ENCODE measurements around the gene PDGFA. TPM values are rescaled to one million over a fixed set of nuclear protein-coding genes. Genes with fewer than 3 reads are reported as not detected.

PDGFA gene
- total RNA-seq, 1 donor from 2014 or later: 7.6 TPM

DNA sequence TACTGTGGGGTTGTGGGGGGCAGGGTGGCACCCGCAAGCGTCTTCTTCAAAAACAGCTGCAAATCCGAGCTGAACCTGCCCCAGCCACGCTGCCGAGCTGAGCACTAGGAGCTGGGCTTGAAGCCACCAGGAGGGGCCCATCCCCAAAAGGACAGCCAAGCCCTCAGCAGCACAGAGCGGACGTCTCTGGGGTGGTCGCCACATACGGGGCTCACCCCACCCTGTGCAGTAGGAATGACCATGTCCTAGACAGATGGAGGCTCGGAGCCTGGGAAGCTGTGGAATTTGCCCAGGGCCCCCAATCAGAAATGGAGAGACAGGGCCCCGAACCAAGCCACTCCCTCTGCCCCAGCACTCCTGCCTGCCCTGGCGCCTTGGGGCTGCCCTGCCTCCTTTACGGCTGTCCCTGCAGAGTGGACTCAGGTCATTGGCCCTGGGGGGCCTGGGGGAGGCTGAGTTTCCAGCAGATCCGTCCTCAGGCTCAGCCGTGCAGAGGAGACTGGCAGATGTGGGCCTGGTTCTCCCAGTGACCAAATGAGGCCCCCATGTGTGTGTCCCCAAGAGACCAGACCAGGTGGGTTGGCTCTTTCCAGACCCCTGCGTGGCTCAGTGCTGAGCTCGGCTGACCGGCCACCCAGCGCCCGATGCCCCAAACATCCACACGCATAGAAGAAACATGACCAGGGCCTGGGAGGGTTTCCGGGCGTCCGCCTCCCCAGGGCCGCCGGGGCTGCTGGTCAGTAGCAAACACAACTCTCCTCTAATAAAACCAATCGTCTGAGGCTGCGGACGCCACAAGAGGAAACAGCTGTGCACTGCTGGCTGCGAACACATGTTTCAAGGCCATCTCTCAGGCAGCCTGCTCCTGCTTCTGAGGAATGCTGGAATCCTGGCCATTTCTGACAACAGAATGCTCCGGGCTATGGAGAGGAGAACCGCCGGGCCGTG lies 54.9 kb downstream of the PDGFA start:
- no peak overlapping the region for H3K4me3 Mint-ChIP-seq (ENCODE audit: unreplicated experiment)
- DNase-seq: no peak
- no peaks in the 10 kb centered on the region for H3K4me1 Mint-ChIP-seq (ENCODE audit: low read depth, unreplicated experiment)
- TF ChIP-seq, protein P1, sequence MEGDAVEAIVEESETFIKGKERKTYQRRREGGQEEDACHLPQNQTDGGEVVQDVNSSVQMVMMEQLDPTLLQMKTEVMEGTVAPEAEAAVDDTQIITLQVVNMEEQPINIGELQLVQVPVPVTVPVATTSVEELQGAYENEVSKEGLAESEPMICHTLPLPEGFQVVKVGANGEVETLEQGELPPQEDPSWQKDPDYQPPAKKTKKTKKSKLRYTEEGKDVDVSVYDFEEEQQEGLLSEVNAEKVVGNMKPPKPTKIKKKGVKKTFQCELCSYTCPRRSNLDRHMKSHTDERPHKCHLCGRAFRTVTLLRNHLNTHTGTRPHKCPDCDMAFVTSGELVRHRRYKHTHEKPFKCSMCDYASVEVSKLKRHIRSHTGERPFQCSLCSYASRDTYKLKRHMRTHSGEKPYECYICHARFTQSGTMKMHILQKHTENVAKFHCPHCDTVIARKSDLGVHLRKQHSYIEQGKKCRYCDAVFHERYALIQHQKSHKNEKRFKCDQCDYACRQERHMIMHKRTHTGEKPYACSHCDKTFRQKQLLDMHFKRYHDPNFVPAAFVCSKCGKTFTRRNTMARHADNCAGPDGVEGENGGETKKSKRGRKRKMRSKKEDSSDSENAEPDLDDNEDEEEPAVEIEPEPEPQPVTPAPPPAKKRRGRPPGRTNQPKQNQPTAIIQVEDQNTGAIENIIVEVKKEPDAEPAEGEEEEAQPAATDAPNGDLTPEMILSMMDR (IDR thresholded peaks at IDR 0.05; ENCODE audit: partially characterized antibody, unreplicated experiment): no peak
- peak overlapping the region; percentile 33 for H3K27ac Mint-ChIP-seq (ENCODE audit: unreplicated experiment)
- H3K36me3 Mint-ChIP-seq (ENCODE audit: unreplicated experiment): peaks cover 11% of the 10 kb centered on the region
- peaks cover 14% of the 10 kb centered on the region for H3K27me3 Mint-ChIP-seq (ENCODE audit: unreplicated experiment)
- peaks cover 18% of the 10 kb centered on the region for H3K9me3 Mint-ChIP-seq (ENCODE audit: unreplicated experiment)

DNA sequence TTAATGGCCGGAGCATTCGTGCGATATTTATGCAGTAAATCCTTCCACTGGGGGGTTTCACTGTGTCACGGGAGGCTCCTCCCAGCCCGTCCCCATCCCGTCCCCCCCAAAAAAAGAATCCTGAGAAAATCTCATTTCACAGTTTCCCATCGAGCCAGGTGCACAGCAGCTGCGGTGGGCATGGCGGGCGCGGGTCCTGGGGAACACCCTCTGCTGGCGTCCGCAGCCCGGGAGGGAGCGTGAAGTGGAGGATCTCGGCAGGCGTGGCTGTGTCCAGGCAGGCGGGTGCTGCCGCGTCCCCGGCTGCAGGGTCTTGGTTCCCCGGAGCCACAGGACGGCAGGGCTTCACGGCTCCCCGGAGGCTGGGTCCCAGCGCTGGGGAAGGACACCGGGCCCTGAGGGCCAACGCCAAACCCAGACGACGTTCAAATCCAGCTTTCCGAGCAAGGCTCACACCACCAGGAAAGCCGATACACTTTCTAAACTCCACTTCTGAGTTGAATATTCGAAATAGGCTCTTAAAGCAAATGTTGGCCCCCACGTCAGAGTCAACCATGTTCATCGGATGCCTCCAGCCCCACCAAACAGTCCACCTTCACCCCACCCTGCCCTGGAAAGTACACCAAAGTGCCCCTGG lies 55.7 kb downstream of the PDGFA start:
- DNase-seq: no peak
- Mint-ChIP-seq H3K4me3 (ENCODE audit: unreplicated experiment) (no peak overlapping the region), H3K36me3 (ENCODE audit: unreplicated experiment) (peaks cover 11% of the 10 kb centered on the region), H3K4me1 (ENCODE audit: low read depth, unreplicated experiment) (no peaks in the 10 kb centered on the region), H3K9me3 (ENCODE audit: unreplicated experiment) (peaks cover 18% of the 10 kb centered on the region), H3K27me3 (ENCODE audit: unreplicated experiment) (peaks cover 14% of the 10 kb centered on the region), H3K27ac (ENCODE audit: unreplicated experiment) (no peak overlapping the region)
- TF ChIP-seq, protein P1 (IDR thresholded peaks at IDR 0.05; ENCODE audit: partially characterized antibody, unreplicated experiment): no peak

DNA sequence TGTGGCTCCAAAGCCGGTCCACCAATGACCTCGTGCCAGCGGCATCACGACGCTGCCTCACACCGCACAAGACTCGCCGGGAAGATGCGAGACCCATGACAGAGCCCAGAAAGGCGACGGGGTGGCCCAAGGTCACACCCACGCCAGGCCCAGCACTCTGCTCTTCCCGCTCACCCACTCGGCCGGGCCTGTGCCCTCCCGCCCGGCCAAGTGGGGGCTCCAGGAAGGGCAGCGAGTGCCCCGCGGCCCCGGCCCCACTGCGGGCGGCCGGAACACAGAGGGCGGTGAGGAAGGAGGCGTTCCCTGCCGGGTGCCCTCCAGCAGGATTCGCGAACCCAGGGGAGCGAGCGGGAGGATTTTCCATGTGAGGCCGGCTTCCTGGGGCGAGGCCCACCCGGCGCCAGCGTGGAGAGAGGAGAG lies 56.3 kb downstream of the PDGFA start:
- H3K27me3 Mint-ChIP-seq (ENCODE audit: unreplicated experiment): peaks cover 14% of the 10 kb centered on the region
- H3K4me1 Mint-ChIP-seq (ENCODE audit: low read depth, unreplicated experiment): no peaks in the 10 kb centered on the region
- TF ChIP-seq, protein P1 (IDR thresholded peaks at IDR 0.05; ENCODE audit: partially characterized antibody, unreplicated experiment): no peak
- no peak for DNase-seq
- H3K4me3 Mint-ChIP-seq (ENCODE audit: unreplicated experiment): no peak overlapping the region
- no peak overlapping the region for H3K27ac Mint-ChIP-seq (ENCODE audit: unreplicated experiment)
- H3K36me3 Mint-ChIP-seq (ENCODE audit: unreplicated experiment): peaks cover 11% of the 10 kb centered on the region
- H3K9me3 Mint-ChIP-seq (ENCODE audit: unreplicated experiment): peaks cover 12% of the 10 kb centered on the region

DNA sequence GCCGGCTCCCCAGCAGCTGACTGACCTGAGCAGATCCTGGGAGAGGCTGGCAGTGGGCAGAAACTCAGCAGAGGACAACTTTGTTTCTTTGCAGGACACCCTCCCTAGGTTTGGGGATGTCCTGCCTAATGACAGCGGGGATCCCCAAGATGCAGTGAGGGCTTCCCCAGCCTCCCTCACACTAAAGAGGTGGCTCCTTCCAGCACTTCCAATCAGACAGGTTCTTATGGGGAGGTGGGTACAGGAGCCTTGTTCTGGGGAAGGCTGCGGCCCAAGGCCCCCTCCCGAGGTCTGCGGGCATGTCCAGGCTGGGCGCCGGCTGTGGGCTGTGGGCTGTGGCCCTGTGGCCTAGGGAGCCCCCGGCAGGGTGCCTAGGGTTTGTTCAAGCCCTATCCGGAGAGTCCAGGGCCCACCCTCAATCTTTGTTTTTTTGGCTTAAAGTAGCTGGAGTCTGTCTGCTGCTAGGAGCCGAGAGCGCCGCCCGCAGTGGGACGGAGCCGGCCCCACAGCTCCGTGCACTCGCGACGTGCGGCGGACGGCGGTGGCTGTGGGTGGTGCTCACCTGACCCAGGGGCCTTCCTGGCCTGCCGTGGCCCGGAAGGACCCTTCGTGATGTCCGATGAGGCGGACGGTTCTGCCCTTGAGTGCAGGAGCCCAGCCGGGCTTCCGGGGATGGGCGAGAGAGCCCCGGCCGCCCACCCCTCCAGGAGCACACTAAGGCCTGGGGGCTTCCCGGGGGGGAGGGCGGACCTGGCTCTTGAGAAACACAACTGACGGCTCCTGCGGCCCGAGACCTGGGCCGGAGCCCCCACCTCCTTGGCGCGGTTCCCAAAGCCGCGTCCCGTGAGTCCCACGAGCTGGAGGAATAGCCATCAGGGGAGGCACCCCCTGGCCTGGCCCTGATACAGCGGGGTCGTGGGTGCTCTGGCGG lies 57.2 kb downstream of the PDGFA start:
- peaks cover 5% of the 10 kb centered on the region for H3K27me3 Mint-ChIP-seq (ENCODE audit: unreplicated experiment)
- DNase-seq: peak; percentile 13
- no peak overlapping the region for H3K27ac Mint-ChIP-seq (ENCODE audit: unreplicated experiment)

More for the DNA sequence above, 57.2 kb downstream of the PDGFA start:
- Mint-ChIP-seq H3K9me3 (ENCODE audit: unreplicated experiment) (peaks cover 6% of the 10 kb centered on the region), H3K36me3 (ENCODE audit: unreplicated experiment) (peaks cover 4% of the 10 kb centered on the region), H3K4me1 (ENCODE audit: low read depth, unreplicated experiment) (no peaks in the 10 kb centered on the region), H3K4me3 (ENCODE audit: unreplicated experiment) (no peak overlapping the region)
- TF ChIP-seq, protein P1 (IDR thresholded peaks at IDR 0.05; ENCODE audit: partially characterized antibody, unreplicated experiment): no peak

Data from glutamatergic neuron (in vitro differentiated cells).